GM12878 (cell line): Measurements from ENCODE around the gene RNF126. TPM values are rescaled to one million over a fixed set of nuclear protein-coding genes. Genes with fewer than 3 reads are reported as not detected.

Experiments
- ATAC-seq: fragments of 200-7000 bp; cut with Tn5 transposase; 3 replicates; pipeline ENCODE4 v1.9.1; 2020; ENCODE audit warnings: mild to moderate bottlenecking, moderate library complexity
- BruUV-seq: library from RNA; stranded (reverse); fragments of 400-500 nt; replicated peaks from 2 replicates; lab custom pipeline; 2021; lab: Mats Ljungman, UMichigan
- CTCF ChIA-PET: fragments of 300-600 bp; sonication (Branson Sonifier 250); formaldehyde crosslinking; extraction: SDS; loops from one replicate; lab custom pipeline; 2021; ENCODE audit warnings: inconsistent platforms; lab: Yijun Ruan, JAX
- POLR2A ChIA-PET: fragments of 350-600 bp; formaldehyde crosslinking; extraction: SDS; loops from one replicate; lab custom pipeline; 2021; ENCODE audit warnings: inconsistent platforms; lab: Charles Lee
- RAD21 ChIA-PET: fragments of 300-600 bp; sonication (Branson Sonifier 250); formaldehyde crosslinking; loops from one replicate; lab custom pipeline; 2023; ENCODE audit warnings: antibody characterized with exemption; ENCODE audit not compliant: unreplicated experiment; lab: Charles Lee
- SMC1A ChIA-PET: fragments of 300-600 bp; sonication (Branson Sonifier 250); formaldehyde crosslinking; loops from one replicate; lab custom pipeline; 2023; ENCODE audit not compliant: unreplicated experiment, uncharacterized antibody; lab: Charles Lee
- DNase-seq: peaks from one replicate; pipeline ENCODE4 v3.0.0-alpha.2; 2011; ENCODE audit warnings: low read depth, low spot score
- FAIRE-seq: peaks from 3 replicates; lab custom pipeline; 2011; peaks lifted over from hg19 to GRCh38; lab: Jason Lieb, UNC
- H2AFZ ChIP-seq: 2 replicates; pipeline ENCODE4 v1.6.0; 2011; ENCODE audit warnings: low read depth, low read length, control low read depth; ENCODE audit not compliant: control insufficient read depth
- H3K27ac ChIP-seq: 2 replicates; pipeline ENCODE4 v1.5.1; 2011; ENCODE audit warnings: control low read depth; ENCODE audit not compliant: control insufficient read depth, insufficient read depth
- H3K27me3 ChIP-seq, 2 experiments: replicated peaks in 1 of 2; 2 replicates each; pipeline versions ENCODE4 v1.6.0 to v1.6.1; 2011; ENCODE audit warnings: low read length in 1 of 2; ENCODE audit not compliant: control insufficient read depth in 2 of 2, insufficient read depth in 2 of 2
- H3K36me3 ChIP-seq, 2 experiments: 2 replicates each; pipeline ENCODE4 v1.5.1; 2011; ENCODE audit warnings: low read length in 1 of 2; ENCODE audit not compliant: control insufficient read depth in 2 of 2, insufficient read depth in 2 of 2
- H3K4me1 ChIP-seq: 2 replicates; pipeline ENCODE4 v1.6.1; 2011; ENCODE audit warnings: mild to moderate bottlenecking, low read length, moderate library complexity, mixed read lengths; ENCODE audit not compliant: control insufficient read depth, insufficient read depth
- H3K4me2 ChIP-seq: 2 replicates; pipeline ENCODE4 v1.6.0; 2011; ENCODE audit warnings: control low read depth; ENCODE audit not compliant: control insufficient read depth, insufficient read depth
- H3K4me3 ChIP-seq: fragments of 200-600 bp; sonication (generic); 2 replicates; pipeline ENCODE4 v1.5.1; 2016
- H3K79me2 ChIP-seq: 2 replicates; pipeline ENCODE4 v1.6.0; 2011; ENCODE audit warnings: low read length; ENCODE audit not compliant: control insufficient read depth, insufficient read depth
- H3K9ac ChIP-seq: 2 replicates; pipeline ENCODE4 v1.8.0; 2011; ENCODE audit warnings: low read length, control low read depth, mixed read lengths; ENCODE audit not compliant: control insufficient read depth, insufficient read depth
- H3K9me3 ChIP-seq: replicated peaks from 3 replicates; pipeline ENCODE4 v1.5.1; 2011; ENCODE audit warnings: mild to moderate bottlenecking, low read length; ENCODE audit not compliant: control insufficient read depth, insufficient read depth
- H4K20me1 ChIP-seq: 2 replicates; pipeline ENCODE4 v1.6.0; 2011; ENCODE audit not compliant: control insufficient read depth, insufficient read depth
- POLR2A ChIP-seq: IDR thresholded peaks from 2 replicates; pipeline ENCODE4 v1.6.1; 2011; ENCODE audit warnings: low read depth, mild to moderate bottlenecking, low read length
- PRDM15 ChIP-seq: fragments of 450-650 bp; formaldehyde crosslinking; IDR thresholded peaks from 2 replicates; pipeline ENCODE4 v1.4.0; 2020; ENCODE audit warnings: mild to moderate bottlenecking, moderate library complexity
- RFX5 ChIP-seq: IDR thresholded peaks from 2 replicates; pipeline ENCODE4 v1.6.1; 2011; ENCODE audit warnings: low read depth, low read length, improper control_type of control experiment
- WGBS: methylation state at CpG from one replicate; pipeline ENCODE4 v1.1.6; 2016; ENCODE audit warnings: low lambda C conversion rate; ENCODE audit not compliant: insufficient replicate concordance, insufficient coverage; ENCODE audit errors: missing lambda C conversion rate; 5-methylcytosine and 5-hydroxymethylcytosine counted together
- in situ Hi-C: fragments of 300-500 bp; cut with MboI; formaldehyde crosslinking; loops from 9 replicates; pipeline ENCODE4 v1.14.3; 2018; ENCODE audit warnings: mixed read lengths
- intact Hi-C: fragments of 100-400 bp; cut with micrococcal nuclease; formaldehyde crosslinking; loops from one replicate; pipeline ENCODE4 v1.14.2; 2022; ENCODE audit not compliant: unreplicated experiment
- polyA plus RNA-seq, 11 experiments: library from polyadenylated mRNA; depleted of rRNA in 4 of 11; unstranded in 6 of 11; stranded (reverse) in 5 of 11; fragments of >200 nt; fragmentation: Nextera tagmentation in 4 of 11; fragmentation: Illumina TruSeq in 1 of 11; extraction: Ambion mirVana in 4 of 11; extraction: Trizol in 1 of 11; gene quantifications; 1 replicate in 1 of 11; 2 replicates in 10 of 11; pipeline versions ENCODE4 v1.2.1 to v1.2.3, GENCODE V29; 2011 to 2016; ENCODE audit warnings: inconsistent platforms in 2 of 11, missing spikeins in 2 of 11, low read depth in 1 of 11
- total RNA-seq, 4 experiments: library from RNA; depleted of rRNA in 3 of 4; stranded (reverse); fragments of >200 nt in 3 of 4; fragmentation: Illumina TruSeq in 1 of 4; extraction: Trizol in 1 of 4; gene quantifications; 2 replicates each; pipeline versions ENCODE4 v1.2.1 to v1.2.3, GENCODE V29; 2013 to 2021

Gene RNF126
- total and polyA plus RNA-seq, 10 of the 15 experiments (the other 5 are each of a cell fraction or from before 2014, with no cell fraction given) = 0.45 to 100 (median 50.6) TPM

DNA sequence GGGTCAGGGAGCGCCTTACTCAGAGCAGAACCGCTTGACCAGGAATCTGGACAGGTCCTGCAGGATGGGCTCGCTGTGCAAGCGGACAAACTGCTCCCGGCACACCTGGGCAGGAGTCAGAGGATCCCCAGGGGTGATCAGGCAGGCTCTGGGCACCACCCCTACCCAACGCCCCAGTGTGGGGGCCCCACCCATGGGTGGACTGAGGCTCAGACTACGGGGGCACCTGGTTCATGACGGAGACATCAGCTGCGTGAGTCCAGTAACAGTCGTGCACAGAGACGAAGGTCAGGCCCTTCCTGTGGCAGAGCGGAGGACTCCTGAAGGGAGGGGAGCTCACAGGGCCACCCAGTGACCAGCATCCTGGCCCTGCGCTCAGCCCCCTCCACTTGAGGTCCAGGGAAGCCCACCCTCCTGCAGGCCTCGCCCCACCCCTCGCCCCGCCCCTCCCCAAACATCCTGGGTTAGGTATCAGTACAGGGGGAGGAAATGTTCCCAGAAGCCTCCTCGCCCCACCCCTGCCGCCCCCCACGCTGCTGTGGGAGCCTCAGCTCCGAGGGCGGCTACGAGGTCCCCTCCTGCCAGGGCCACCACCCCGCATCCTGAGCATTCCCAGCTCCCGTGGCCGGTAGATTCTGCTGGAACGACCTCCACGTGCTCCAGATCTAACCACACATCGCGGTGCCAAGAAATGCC, 45.3 kb downstream of the RNF126 start:
- no peak overlapping the region for H3K9ac ChIP-seq
- H3K79me2 ChIP-seq = no peaks in the 10 kb centered on the region
- no peak overlapping the region for H2AFZ ChIP-seq
- H3K27ac ChIP-seq = no peak overlapping the region
- POLR2A ChIA-PET = no interaction called here
- peaks cover 0 to 9% of the 10 kb centered on the region in 2 experiments; a peak in 2 of 4 replicates for H3K36me3 ChIP-seq
- TF ChIP-seq POLR2A (peak; percentile 16; the same call in 1 of the 2 replicates), RFX5 (no peak), PRDM15 (no peak)
- TF ChIP-seq, all 136 proteins: peak for 1
- in situ Hi-C loops (no loop called here), intact Hi-C loops (no loop called here)
- ATAC-seq (no peak; the same call in 2 of the 3 replicates), FAIRE-seq (no peak), DNase-seq (no peak)
- Histone ChIP-seq H3K27me3 (no peaks in the 10 kb centered on the region), H3K4me2 (no peak overlapping the region), H4K20me1 (no peaks in the 10 kb centered on the region), H3K9me3 (no peaks in the 10 kb centered on the region; the same call in 2 of the 3 replicates), H3K4me1 (no peaks in the 10 kb centered on the region), H3K4me3 (no peak overlapping the region)
- CTCF ChIA-PET = no interaction called here
- RAD21 ChIA-PET = no interaction called here
- no TSS peak for BruUV-seq
- SMC1A ChIA-PET = no interaction called here
- 93% methylated on average over 25 of the region's 29 CpGs for WGBS
